Fibroblast of lung (primary cell): ENCODE measurements around the gene MEOX2. TPM values are rescaled to one million over a fixed set of nuclear protein-coding genes. Genes with fewer than 3 reads are reported as not detected.

ENCODE experiments used
- DNase-seq, 2 donors: peaks; one replicate each; pipeline versions ENCODE4 v3.0.0 to v3.0.0-alpha.2; 2010; ENCODE audit warnings: low read depth in 2 of 2
- H2AFZ ChIP-seq: 2 replicates; pipeline ENCODE4 v1.5.1; 2012; ENCODE audit warnings: low read length, control low read depth, inconsistent platforms
- H3K27ac ChIP-seq: 2 replicates; pipeline ENCODE4 v1.5.1; 2011; ENCODE audit warnings: low read length, control low read depth; ENCODE audit not compliant: insufficient read depth
- H3K27me3 ChIP-seq: 2 replicates; pipeline ENCODE4 v1.5.1; 2011; ENCODE audit warnings: mild to moderate bottlenecking, low read length; ENCODE audit not compliant: control insufficient read depth, insufficient read depth
- H3K36me3 ChIP-seq: 2 replicates; pipeline ENCODE4 v1.5.1; 2011; ENCODE audit warnings: low read length; ENCODE audit not compliant: control insufficient read depth, insufficient read depth
- H3K4me1 ChIP-seq: 2 replicates; pipeline ENCODE4 v1.5.1; 2011; ENCODE audit warnings: low read length; ENCODE audit not compliant: control insufficient read depth, insufficient read depth; ENCODE audit errors: extremely low read depth
- H3K4me2 ChIP-seq: 2 replicates; pipeline ENCODE4 v1.5.1; 2011; ENCODE audit warnings: low read length, control low read depth; ENCODE audit not compliant: insufficient read depth; ENCODE audit errors: extremely low read depth
- H3K4me3 ChIP-seq, 4 experiments: fragments of 200-600 bp in 1 of 4; sonication (generic) in 1 of 4; replicated peaks in 1 of 4; 2 replicates each; pipeline ENCODE4 v1.5.1; 2011 to 2016; ENCODE audit warnings: low read length in 4 of 4, low read depth in 3 of 4, mild to moderate bottlenecking in 3 of 4, control low read depth in 2 of 4, inconsistent platforms in 1 of 4, mixed read lengths in 1 of 4; ENCODE audit not compliant: insufficient read depth in 1 of 4; ENCODE audit errors: control extremely low read depth in 1 of 4
- H3K79me2 ChIP-seq: 2 replicates; pipeline ENCODE4 v1.5.1; 2012; ENCODE audit warnings: mild to moderate bottlenecking, low read length, inconsistent platforms; ENCODE audit not compliant: control insufficient read depth, insufficient read depth
- H3K9ac ChIP-seq: 2 replicates; pipeline ENCODE4 v1.5.1; 2011; ENCODE audit warnings: mild to moderate bottlenecking, low read length, control low read depth; ENCODE audit not compliant: insufficient read depth
- H3K9me3 ChIP-seq: 2 replicates; pipeline ENCODE4 v1.5.1; 2012; ENCODE audit warnings: low read depth, low read length; ENCODE audit not compliant: control insufficient read depth, insufficient read depth
- H4K20me1 ChIP-seq: 2 replicates; pipeline ENCODE4 v1.5.1; 2011; ENCODE audit warnings: low read length; ENCODE audit not compliant: control insufficient read depth, insufficient read depth; ENCODE audit errors: extremely low read depth
- CTCF ChIP-seq, 2 donors: IDR thresholded peaks in 1 of 2; conservative IDR thresholded peaks in 1 of 2; 1 replicate in 1 of 2; 2 replicates in 1 of 2; pipeline ENCODE4 v1.5.1; 2011 to 2012; ENCODE audit warnings: low read length in 2 of 2, control low read depth in 1 of 2, inconsistent platforms in 1 of 2, low read depth in 1 of 2, mild to moderate bottlenecking in 1 of 2
- EZH2 ChIP-seq: IDR thresholded peaks from 2 replicates; pipeline ENCODE4 v1.5.1; 2012; ENCODE audit warnings: low read length, control low read depth, mild to moderate bottlenecking; ENCODE audit errors: missing control alignments
- polyA plus RNA-seq, 2 donors: library from polyadenylated mRNA; depleted of rRNA in 1 of 2; stranded (reverse) in 1 of 2; unstranded in 1 of 2; fragments of >200 nt; gene quantifications; 2 replicates each; pipeline ENCODE4 v1.2.1, GENCODE V29; 2011 to 2012; ENCODE audit warnings: missing spikeins in 1 of 2
- total RNA-seq: library from RNA; depleted of rRNA; stranded (reverse); fragments of >200 nt; gene quantifications from 2 replicates; pipeline ENCODE4 v1.2.1, GENCODE V29; 2014

The MEOX2 gene
- total and polyA plus RNA-seq, 2 donors (not counting 1 experiment from before 2014, with no cell fraction given) = 0.28 to 0.50 TPM

- Histone ChIP-seq H3K4me1 (no peaks in the 10 kb centered on the region), H3K36me3 (no peaks in the 10 kb centered on the region), H3K79me2 (no peaks in the 10 kb centered on the region), H3K9ac (no peak overlapping the region), H4K20me1 (no peaks in the 10 kb centered on the region), H3K27me3 (no peaks in the 10 kb centered on the region), H2AFZ (no peak overlapping the region), H3K4me2 (no peak overlapping the region), H3K27ac (no peak overlapping the region), H3K4me3 (no peak overlapping the region), H3K9me3 (no peaks in the 10 kb centered on the region)
- no peak for TF ChIP-seq CTCF (conservative IDR thresholded peaks at IDR 0.05 in 1 of 2, IDR thresholded peaks at IDR 0.05 in 1 of 2; ENCODE audit: low read depth in 1 of 2, low read length in 2 of 2)
- no peak for TF ChIP-seq EZH2
- no peak for DNase-seq
Observed at GRCh38 chr7:15593382-15593781, 93.1 kb downstream of the MEOX2 start.

- peaks cover under 1% of the 10 kb centered on the region for H4K20me1 ChIP-seq
- TF ChIP-seq CTCF (conservative IDR thresholded peaks at IDR 0.05 in 1 of 2, IDR thresholded peaks at IDR 0.05 in 1 of 2; ENCODE audit: low read depth in 1 of 2, low read length in 2 of 2) (no peak), EZH2 (no peak)
- DNase-seq = no peak
- H3K36me3 ChIP-seq = no peaks in the 10 kb centered on the region
- H3K79me2 ChIP-seq = no peaks in the 10 kb centered on the region
- no peak overlapping the region for H3K27ac ChIP-seq
- no peak overlapping the region for H3K4me3 ChIP-seq
- no peaks in the 10 kb centered on the region for H3K4me1 ChIP-seq
- H3K4me2 ChIP-seq = no peak overlapping the region
- H3K9me3 ChIP-seq = no peaks in the 10 kb centered on the region
- no peak overlapping the region for H2AFZ ChIP-seq
- H3K9ac ChIP-seq = no peak overlapping the region
- no peaks in the 10 kb centered on the region for H3K27me3 ChIP-seq
Observed at GRCh38 chr7:15586266-15586665, 100.2 kb downstream of the MEOX2 start.

- no peaks in the 10 kb centered on the region for H3K79me2 ChIP-seq
- H3K4me3 ChIP-seq = no peak overlapping the region
- H3K9ac ChIP-seq = no peak overlapping the region
- H2AFZ ChIP-seq = no peak overlapping the region
- H4K20me1 ChIP-seq = peaks cover 1% of the 10 kb centered on the region
- TF ChIP-seq EZH2 = no peak
- no peak for TF ChIP-seq CTCF (conservative IDR thresholded peaks at IDR 0.05 in 1 of 2, IDR thresholded peaks at IDR 0.05 in 1 of 2; ENCODE audit: low read depth in 1 of 2, low read length in 2 of 2)
- H3K27me3 ChIP-seq = no peaks in the 10 kb centered on the region
- no peaks in the 10 kb centered on the region for H3K4me1 ChIP-seq
- no peak overlapping the region for H3K4me2 ChIP-seq
- no peak for DNase-seq
- H3K36me3 ChIP-seq = no peaks in the 10 kb centered on the region
- H3K27ac ChIP-seq = no peak overlapping the region
- no peaks in the 10 kb centered on the region for H3K9me3 ChIP-seq
Observed at GRCh38 chr7:15584575-15584974, 101.9 kb downstream of the MEOX2 start.
